ENCODE data around the gene EOGT.

The EOGT gene

GRCh38 chr3:69009559-69010410 lies 3.7 kb downstream of the EOGT start:
- DNase-seq (ENCODE audit: low read depth in 2 of 2): no peak

DNA sequence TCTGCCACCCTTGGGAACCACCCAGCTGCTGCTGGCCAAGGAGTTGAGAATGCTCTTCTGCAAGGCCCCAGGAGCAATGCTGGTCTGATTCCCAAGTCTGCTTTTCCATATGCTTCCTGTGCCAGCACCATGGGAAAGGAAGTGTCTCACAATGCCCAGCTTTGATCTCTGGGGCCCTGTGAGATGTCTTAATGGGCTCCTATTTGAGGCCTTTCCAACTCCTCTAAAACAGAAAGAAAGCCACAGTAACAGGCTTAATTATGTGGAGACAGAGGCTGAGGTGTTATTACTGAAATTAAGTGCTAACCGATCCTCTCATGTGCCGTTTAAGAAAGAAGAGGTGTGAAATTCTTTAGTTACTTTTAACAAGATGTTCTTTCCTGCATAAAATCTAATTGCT lies 4.5 kb downstream of the EOGT start:
- DNase-seq (ENCODE audit: low read depth in 2 of 2): no peak

- DNase-seq (ENCODE audit: low read depth in 2 of 2): no peak
Measured at GRCh38 chr3:69005791-69006482, 7.5 kb downstream of the EOGT start.

GRCh38 chr3:69005071-69005790 lies 8.3 kb downstream of the EOGT start:
- no peak for DNase-seq (ENCODE audit: low read depth in 2 of 2)

GRCh38 chr3:69004138-69004537 lies 9.3 kb downstream of the EOGT start:
- DNase-seq (ENCODE audit: low read depth in 2 of 2): no peak

GRCh38 chr3:68999605-69000004 lies 13.9 kb downstream of the EOGT start:
- no peak for DNase-seq (ENCODE audit: low read depth in 2 of 2)

DNA sequence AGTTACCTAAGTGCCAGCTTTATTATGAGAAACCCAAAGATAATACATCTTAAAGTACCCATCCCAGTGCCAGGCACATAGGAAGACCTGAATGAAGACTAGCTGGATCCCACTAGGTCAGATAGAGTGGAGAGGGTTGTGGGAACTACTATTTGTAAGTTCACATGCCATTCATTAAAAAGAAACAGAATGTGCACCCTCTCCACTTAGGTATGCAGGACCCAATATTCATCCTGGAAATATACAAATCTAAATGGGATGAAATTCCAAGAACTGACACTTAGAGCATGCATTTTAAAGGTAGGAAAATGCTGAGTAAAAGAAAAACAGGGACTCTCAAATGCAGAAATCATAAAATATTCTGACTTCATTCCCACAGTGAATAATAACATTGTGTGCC lies 14.3 kb downstream of the EOGT start:
- no peak for DNase-seq (ENCODE audit: low read depth in 2 of 2)

DNA sequence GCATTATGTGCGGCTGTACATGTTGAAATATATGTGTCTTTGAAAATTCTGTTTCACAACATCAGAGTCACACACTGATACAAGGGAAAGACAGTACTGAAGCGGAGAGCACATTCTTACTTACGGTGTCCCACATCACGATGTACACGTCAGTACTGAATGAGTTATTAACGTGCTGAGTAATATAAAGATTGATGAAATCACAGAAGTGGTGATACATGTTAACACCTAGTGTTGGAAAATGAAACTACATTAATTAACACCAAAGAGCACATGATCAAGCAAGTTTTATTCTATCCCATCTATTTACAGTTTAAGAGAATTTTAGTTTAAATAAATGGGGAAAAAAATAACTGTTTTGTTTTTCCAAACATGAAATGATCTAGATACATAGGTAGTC lies 15.6 kb downstream of the EOGT start:
- no peak for DNase-seq (ENCODE audit: low read depth in 2 of 2)

DNA sequence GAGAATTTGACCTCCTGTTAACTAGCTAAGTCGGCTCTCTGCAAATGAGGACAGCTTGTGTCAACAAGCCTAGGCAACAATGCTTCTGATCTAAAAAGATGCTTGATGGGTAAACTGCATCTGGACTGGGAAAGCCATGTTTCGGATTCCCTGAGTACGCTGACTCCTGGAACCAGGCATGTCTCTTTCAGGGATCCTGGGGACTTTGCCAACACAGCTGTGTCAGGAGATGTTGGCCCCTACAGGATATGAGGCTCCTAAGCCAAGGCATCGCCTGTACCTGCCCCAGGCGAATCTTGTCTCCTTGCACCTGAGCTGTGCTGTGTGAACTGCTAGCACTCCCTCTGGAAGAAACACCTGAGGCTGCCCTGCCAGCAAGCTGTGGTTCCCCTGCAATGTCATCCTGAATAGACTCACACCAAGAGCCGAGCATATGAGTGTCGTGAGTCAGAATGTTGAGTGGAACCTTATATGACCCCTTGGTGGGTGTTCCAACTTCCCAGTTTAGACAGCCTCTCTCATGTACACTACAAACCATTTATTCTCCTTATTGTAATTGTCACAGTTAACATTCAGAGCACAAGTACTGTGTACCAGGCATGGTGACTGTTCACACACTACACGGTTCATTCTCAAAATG lies 17.0 kb downstream of the EOGT start:
- no peak for DNase-seq (ENCODE audit: low read depth in 2 of 2)

DNA sequence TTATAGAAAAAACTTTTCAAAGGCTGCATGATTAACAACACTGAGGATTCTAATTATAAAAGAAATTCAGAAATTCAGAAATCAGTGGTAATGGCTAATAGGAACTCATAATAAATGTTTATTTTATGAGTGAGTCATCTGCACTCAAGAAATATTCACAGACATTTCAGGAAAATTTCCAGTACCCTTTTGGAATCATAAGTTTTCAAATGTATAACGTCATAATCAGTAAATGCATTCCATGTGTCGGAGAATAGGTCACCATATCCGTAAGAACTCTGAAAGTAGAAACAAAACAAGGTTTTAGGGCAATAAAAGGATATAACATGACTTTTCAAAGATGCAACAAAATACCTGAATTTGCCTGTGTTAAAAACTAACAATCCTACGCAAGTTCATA lies 24.7 kb downstream of the EOGT start:
- no peak for DNase-seq (ENCODE audit: low read depth in 2 of 2)

- no peak for DNase-seq (ENCODE audit: low read depth in 2 of 2)
Measured at GRCh38 chr3:68987322-68987721, 26.2 kb downstream of the EOGT start.

- no peak for DNase-seq (ENCODE audit: low read depth in 2 of 2)
Measured at GRCh38 chr3:68986496-68987208, 26.8 kb downstream of the EOGT start.

- no peak for DNase-seq (ENCODE audit: low read depth in 2 of 2)
Measured at GRCh38 chr3:68985146-68985790, 28.2 kb downstream of the EOGT start.

DNA sequence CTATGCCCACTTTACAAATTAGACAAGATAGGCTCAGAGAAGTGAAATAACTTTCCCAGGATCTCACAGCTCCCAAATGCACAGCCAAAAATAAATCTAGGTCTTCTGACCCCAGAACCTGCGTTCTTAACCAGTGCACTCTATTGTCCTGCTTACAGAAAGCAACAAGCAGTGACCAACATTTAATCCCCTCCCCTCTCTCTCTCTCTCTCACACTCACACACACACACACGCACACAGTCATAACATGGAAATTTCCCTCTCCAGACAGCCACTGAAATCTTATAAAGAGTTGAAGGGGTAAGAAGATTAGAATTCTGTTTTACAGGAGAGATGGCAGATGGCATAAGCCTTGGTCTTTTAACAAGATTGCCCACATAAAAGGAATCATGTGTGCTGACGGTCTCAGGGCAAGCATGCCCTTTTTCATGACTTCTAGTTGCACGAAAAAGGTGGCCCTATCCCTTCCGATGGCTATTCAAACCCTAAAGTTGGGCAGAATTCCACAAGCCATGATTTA lies 29.4 kb downstream of the EOGT start:
- no peak for DNase-seq (ENCODE audit: low read depth in 2 of 2)

DNA sequence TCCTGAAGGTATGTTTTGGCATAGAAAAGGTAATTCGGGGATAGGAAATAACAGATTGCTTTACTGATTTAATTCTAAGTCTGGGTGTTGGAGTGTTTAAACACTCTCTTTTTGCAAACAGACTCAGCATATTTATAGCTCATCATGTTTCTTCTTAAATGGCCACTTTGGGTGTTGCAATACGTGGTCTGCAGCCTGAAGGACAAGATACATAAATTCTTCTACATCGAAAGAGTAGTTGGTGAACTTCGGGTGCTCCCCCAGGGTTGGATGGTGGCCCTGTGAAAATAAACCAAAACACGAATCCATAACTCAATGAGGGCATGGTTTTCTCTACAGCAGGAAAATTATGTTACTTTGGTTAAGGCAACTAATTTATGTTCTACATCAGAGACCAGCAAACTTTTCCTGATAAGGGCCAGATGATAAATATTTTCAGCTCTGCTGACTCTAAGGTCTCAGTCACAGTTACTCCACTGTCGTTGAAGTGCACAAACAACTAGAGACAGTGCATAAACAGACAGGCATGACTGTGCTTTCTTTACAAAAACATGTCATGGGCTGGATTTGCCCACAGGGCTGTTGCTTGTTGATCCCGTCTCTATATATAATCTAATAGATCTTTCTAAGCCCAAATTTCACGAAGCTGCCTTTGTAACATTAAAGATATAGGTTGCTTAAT lies 35.9 kb downstream of the EOGT start:
- DNase-seq (ENCODE audit: low read depth in 2 of 2): no peak

DNA sequence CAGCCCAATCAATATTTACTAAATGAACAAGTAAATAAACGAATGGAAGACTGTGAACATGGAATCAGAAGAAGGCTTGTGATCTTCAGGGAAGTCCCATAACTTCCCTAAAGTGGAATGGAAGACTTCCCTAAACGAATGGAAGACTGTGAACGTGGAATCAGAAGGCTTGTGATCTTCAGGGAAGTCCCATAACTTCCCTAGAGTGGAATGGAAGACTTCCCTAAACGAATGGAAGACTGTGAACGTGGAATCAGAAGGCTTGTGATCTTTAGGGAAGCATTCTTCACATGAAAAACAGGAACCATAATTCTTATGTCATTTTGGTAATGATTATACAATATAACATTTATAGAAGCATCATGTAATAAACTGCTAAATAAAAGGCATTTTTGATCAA lies 38.8 kb downstream of the EOGT start:
- no peak for DNase-seq (ENCODE audit: low read depth in 2 of 2)

- DNase-seq (ENCODE audit: low read depth in 2 of 2): no peak
Measured at GRCh38 chr3:68973639-68974038, 39.8 kb downstream of the EOGT start.

DNA sequence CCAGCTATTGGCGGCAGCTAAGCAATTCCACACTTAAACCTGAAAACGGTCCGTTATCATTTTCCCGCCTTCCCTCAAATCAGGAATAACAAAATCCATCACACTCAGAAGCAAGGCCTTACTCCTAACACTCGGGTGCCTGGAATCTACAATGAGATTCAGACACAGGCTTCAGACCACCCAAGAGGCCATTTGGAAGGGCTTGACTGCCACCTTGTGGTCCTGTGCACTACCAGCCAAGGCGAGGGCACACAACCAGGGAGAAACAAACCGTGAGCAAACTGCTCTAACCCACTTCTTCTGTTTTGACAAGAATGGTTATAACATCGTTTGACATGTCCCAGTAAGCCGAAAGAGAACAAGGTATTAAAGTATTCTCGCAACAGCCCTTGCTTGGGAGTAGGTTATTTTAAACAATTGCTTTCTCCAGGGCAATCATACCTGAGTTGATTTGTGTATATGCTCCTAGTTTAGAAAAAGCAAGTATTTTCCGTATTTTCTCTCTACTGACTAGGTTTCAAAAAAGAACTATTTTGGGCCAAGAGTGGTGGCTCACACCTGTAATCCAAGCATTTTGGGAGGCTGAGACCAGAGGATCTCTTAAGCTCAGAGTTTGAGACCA lies 41.0 kb downstream of the EOGT start:
- DNase-seq (ENCODE audit: low read depth in 2 of 2): peak; percentile 15 to 34

DNA sequence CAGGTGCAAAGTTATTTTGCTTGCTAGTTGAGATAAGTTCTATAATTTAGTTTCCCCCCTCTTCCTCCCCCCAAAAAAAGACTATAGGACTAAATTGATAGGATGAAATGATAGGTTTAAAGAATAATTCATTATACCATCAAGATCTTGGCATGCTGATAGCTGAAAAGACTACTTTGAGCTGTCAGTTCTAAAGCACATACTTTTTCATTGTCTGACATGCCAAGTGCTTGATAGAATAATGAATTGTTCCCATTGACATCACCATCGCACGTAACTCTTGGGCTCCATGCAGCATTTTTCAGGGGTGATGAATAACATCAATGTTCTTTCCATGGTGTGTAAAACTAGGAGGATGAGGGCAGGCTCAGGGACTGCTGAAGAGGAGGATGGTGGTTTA lies 48.8 kb downstream of the EOGT start:
- no peak for DNase-seq (ENCODE audit: low read depth in 2 of 2)

GRCh38 chr3:68963891-68964290 lies 49.6 kb downstream of the EOGT start:
- DNase-seq (ENCODE audit: low read depth in 2 of 2): no peak
